ENCODE data around the gene COPS4. TPM values are rescaled to one million over a fixed set of nuclear protein-coding genes. Genes with fewer than 3 reads are reported as not detected.

Gene COPS4
- total and polyA plus RNA-seq, 10 of the 15 experiments (the other 5 are each of a cell fraction or from before 2014, with no cell fraction given), result 34.2 to 159 (median 66.7) TPM

DNA sequence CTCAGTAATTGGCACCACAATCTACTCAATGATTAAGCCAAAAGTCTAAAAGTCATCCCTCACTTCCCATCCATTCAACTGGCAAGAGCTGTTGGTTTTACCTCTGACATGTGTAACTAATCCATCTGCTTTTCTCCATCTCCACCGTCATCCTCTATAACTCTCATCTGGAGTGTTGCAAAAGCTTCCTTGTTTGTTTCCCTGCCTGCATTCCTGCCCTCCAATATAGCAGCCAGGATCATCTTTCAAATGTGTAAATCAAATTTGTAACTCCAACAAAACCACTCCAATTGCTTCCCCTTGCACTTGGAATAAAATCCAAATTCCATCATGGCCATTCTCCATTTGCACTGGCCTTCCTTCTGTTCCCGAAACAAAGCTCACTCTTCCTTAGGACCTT, 83.9 kb downstream of the COPS4 start:
- ChIA-PET SMC1A (ENCODE audit: uncharacterized antibody, unreplicated experiment) (interaction anchor here (1.0 to 1.3 kb wide), 2 partner anchors 35 to 90 kb away, joined by 3 read pairs; no protein-coding TSS in a partner anchor), RAD21 (ENCODE audit: unreplicated experiment) (interaction anchor here (1.4 kb wide), 1 partner anchor 44 kb away, joined by 3 read pairs; no protein-coding TSS in a partner anchor), POLR2A (no interaction called here), CTCF (interaction anchor here (0.5 to 1.5 kb wide), 3 partner anchors 22 to 127 kb away, joined by 3 read pairs; no protein-coding TSS in a partner anchor)
- Histone ChIP-seq H3K9ac (ENCODE audit: control insufficient read depth, insufficient read depth, low read length) (no peak overlapping the region), H3K4me3 (no peak overlapping the region), H3K79me2 (ENCODE audit: control insufficient read depth, insufficient read depth, low read length) (peaks cover 18% of the 10 kb centered on the region), H4K20me1 (ENCODE audit: control insufficient read depth, insufficient read depth) (no peaks in the 10 kb centered on the region), H2AFZ (ENCODE audit: control insufficient read depth, low read depth, low read length) (no peak overlapping the region), H3K9me3 (replicated peaks; ENCODE audit: control insufficient read depth, insufficient read depth, low read length) (no peaks in the 10 kb centered on the region), H3K27me3 (replicated peaks in 1 of 2; ENCODE audit: control insufficient read depth in 2 of 2, insufficient read depth in 2 of 2, low read length in 1 of 2) (no peaks in the 10 kb centered on the region), H3K4me2 (ENCODE audit: control insufficient read depth, insufficient read depth) (no peak overlapping the region), H3K27ac (ENCODE audit: control insufficient read depth, insufficient read depth) (no peak overlapping the region), H3K36me3 (ENCODE audit: control insufficient read depth in 2 of 2, insufficient read depth in 2 of 2, low read length in 1 of 2) (no peaks in the 10 kb centered on the region), H3K4me1 (ENCODE audit: control insufficient read depth, insufficient read depth, low read length) (peaks cover 8% of the 10 kb centered on the region; the same call in 1 of the 2 replicates)
- intact Hi-C loops (cut with micrococcal nuclease; ENCODE audit: unreplicated experiment) (no loop called here), in situ Hi-C loops (cut with MboI) (no loop called here)
- no TSS peak for BruUV-seq (replicated peaks)
- DNase-seq (ENCODE audit: low read depth, low spot score) (no peak), FAIRE-seq (no peak), ATAC-seq (no peak)
- 61% methylated on average over 2 of the region's 2 CpGs for WGBS (ENCODE audit: insufficient coverage, insufficient replicate concordance, low lambda C conversion rate, missing lambda C conversion rate)
- TF ChIP-seq CBX3 (IDR thresholded peaks at IDR 0.05; ENCODE audit: borderline replicate concordance, low read depth), result no peak
- TF ChIP-seq SUPT20H (IDR thresholded peaks at IDR 0.05; ENCODE audit: borderline replicate concordance, control insufficient read depth, low read depth, low read length), result no peak
- no peak for TF ChIP-seq KLF5 (IDR thresholded peaks at IDR 0.05; ENCODE audit: partially characterized antibody)
- TF ChIP-seq, protein P1, sequence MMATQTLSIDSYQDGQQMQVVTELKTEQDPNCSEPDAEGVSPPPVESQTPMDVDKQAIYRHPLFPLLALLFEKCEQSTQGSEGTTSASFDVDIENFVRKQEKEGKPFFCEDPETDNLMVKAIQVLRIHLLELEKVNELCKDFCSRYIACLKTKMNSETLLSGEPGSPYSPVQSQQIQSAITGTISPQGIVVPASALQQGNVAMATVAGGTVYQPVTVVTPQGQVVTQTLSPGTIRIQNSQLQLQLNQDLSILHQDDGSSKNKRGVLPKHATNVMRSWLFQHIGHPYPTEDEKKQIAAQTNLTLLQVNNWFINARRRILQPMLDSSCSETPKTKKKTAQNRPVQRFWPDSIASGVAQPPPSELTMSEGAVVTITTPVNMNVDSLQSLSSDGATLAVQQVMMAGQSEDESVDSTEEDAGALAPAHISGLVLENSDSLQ (IDR thresholded peaks at IDR 0.05), result no peak
- no peak for TF ChIP-seq RFX5 (IDR thresholded peaks at IDR 0.05; ENCODE audit: low read depth, low read length)
- TF ChIP-seq, protein P2, sequence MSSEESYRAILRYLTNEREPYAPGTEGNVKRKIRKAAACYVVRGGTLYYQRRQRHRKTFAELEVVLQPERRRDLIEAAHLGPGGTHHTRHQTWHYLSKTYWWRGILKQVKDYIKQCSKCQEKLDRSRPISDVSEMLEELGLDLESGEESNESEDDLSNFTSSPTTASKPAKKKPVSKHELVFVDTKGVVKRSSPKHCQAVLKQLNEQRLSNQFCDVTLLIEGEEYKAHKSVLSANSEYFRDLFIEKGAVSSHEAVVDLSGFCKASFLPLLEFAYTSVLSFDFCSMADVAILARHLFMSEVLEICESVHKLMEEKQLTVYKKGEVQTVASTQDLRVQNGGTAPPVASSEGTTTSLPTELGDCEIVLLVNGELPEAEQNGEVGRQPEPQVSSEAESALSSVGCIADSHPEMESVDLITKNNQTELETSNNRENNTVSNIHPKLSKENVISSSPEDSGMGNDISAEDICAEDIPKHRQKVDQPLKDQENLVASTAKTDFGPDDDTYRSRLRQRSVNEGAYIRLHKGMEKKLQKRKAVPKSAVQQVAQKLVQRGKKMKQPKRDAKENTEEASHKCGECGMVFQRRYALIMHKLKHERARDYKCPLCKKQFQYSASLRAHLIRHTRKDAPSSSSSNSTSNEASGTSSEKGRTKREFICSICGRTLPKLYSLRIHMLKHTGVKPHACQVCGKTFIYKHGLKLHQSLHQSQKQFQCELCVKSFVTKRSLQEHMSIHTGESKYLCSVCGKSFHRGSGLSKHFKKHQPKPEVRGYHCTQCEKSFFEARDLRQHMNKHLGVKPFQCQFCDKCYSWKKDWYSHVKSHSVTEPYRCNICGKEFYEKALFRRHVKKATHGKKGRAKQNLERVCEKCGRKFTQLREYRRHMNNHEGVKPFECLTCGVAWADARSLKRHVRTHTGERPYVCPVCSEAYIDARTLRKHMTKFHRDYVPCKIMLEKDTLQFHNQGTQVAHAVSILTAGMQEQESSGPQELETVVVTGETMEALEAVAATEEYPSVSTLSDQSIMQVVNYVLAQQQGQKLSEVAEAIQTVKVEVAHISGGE (CRISPR knock-in tag; IDR thresholded peaks at IDR 0.05), result no peak
- TF ChIP-seq BACH1 (IDR thresholded peaks at IDR 0.05; ENCODE audit: borderline replicate concordance), result no peak
- no peak for TF ChIP-seq IKZF1 (conservative IDR thresholded peaks at IDR 0.05)
- no peak for TF ChIP-seq RCOR1 (conservative IDR thresholded peaks at IDR 0.05; ENCODE audit: low read depth, low read length)
- no peak for TF ChIP-seq KAT2A (conservative IDR thresholded peaks at IDR 0.05; ENCODE audit: control insufficient read depth, low read depth, low read length)
- TF ChIP-seq ZBED1 (IDR thresholded peaks at IDR 0.05; ENCODE audit: borderline replicate concordance), result no peak
- no peak for TF ChIP-seq RUNX3 (IDR thresholded peaks at IDR 0.05; ENCODE audit: low read length)
- TF ChIP-seq DPF2 (IDR thresholded peaks at IDR 0.05), result no peak
- TF ChIP-seq STAT1 (conservative IDR thresholded peaks at IDR 0.05), result no peak
- TF ChIP-seq LARP7 (IDR thresholded peaks at IDR 0.05), result no peak
- TF ChIP-seq, protein P3, sequence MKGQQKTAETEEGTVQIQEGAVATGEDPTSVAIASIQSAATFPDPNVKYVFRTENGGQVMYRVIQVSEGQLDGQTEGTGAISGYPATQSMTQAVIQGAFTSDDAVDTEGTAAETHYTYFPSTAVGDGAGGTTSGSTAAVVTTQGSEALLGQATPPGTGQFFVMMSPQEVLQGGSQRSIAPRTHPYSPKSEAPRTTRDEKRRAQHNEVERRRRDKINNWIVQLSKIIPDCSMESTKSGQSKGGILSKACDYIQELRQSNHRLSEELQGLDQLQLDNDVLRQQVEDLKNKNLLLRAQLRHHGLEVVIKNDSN (IDR thresholded peaks at IDR 0.05; ENCODE audit: borderline replicate concordance, extremely low read length, insufficient read depth, low read depth, low read length), result no peak
- TF ChIP-seq HCFC1 (IDR thresholded peaks at IDR 0.05; ENCODE audit: low read length), result no peak
- no peak for TF ChIP-seq EGR1 (IDR thresholded peaks at IDR 0.05; ENCODE audit: borderline replicate concordance in 1 of 2, low read depth in 2 of 2, low read length in 2 of 2)

Data from GM12878 (cell line).